Measurements from ENCODE around the gene PRKCE.

Gene PRKCE

GRCh38 chr2:46042207-46042637, 390.7 kb downstream of the PRKCE start:
- no peaks in the 10 kb centered on the region for H3K9me3 Mint-ChIP-seq
- H3K27me3 Mint-ChIP-seq (ENCODE audit: low read depth): no peaks in the 10 kb centered on the region
- H3K36me3 Mint-ChIP-seq (ENCODE audit: low read depth): no peaks in the 10 kb centered on the region
- H3K4me3 Mint-ChIP-seq: no peak overlapping the region
- H3K27ac Mint-ChIP-seq: peak overlapping the region; percentile 53 to 91 (median 66)
- H3K4me1 Mint-ChIP-seq: peaks cover 47% of the 10 kb centered on the region
- TF ChIP-seq, protein P1, sequence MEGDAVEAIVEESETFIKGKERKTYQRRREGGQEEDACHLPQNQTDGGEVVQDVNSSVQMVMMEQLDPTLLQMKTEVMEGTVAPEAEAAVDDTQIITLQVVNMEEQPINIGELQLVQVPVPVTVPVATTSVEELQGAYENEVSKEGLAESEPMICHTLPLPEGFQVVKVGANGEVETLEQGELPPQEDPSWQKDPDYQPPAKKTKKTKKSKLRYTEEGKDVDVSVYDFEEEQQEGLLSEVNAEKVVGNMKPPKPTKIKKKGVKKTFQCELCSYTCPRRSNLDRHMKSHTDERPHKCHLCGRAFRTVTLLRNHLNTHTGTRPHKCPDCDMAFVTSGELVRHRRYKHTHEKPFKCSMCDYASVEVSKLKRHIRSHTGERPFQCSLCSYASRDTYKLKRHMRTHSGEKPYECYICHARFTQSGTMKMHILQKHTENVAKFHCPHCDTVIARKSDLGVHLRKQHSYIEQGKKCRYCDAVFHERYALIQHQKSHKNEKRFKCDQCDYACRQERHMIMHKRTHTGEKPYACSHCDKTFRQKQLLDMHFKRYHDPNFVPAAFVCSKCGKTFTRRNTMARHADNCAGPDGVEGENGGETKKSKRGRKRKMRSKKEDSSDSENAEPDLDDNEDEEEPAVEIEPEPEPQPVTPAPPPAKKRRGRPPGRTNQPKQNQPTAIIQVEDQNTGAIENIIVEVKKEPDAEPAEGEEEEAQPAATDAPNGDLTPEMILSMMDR (IDR thresholded peaks at IDR 0.05; ENCODE audit: unreplicated experiment in 3 of 3): no peak

- Mint-ChIP-seq H3K4me1 (peaks cover 47% of the 10 kb centered on the region), H3K9me3 (no peaks in the 10 kb centered on the region), H3K4me3 (no peak overlapping the region), H3K36me3 (ENCODE audit: low read depth) (no peaks in the 10 kb centered on the region), H3K27ac (peak overlapping the region in 2 of 3 experiments; percentile 68 to 91), H3K27me3 (ENCODE audit: low read depth) (no peaks in the 10 kb centered on the region)
- TF ChIP-seq, protein P1 (IDR thresholded peaks at IDR 0.05; ENCODE audit: unreplicated experiment in 3 of 3): no peak
These were observed 391.2 kb downstream of the PRKCE start for GRCh38 chr2:46042711-46043110.

DNA sequence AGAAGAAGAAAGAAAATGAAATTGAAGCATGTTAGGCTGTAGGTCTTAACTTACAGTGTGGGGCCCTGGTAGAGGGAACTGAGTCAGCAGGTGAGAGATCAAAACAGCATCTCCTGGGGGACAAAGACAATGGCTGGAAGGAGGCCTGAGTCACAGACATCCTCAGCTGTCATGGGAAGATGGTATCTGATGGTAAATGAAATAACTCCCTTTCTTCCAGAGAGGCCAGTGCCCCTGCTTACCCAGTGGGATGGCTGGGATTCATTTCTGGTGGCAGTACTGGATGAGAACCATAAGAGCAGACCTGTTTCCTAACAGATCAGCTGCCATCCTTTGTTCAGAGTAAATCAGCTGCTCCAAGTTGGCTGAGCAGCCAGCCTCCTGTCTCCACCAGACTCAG, 394.4 kb downstream of the PRKCE start:
- no peak overlapping the region for H3K4me3 Mint-ChIP-seq
- no peaks in the 10 kb centered on the region for H3K27me3 Mint-ChIP-seq (ENCODE audit: low read depth)
- peaks cover 43% of the 10 kb centered on the region for H3K4me1 Mint-ChIP-seq
- TF ChIP-seq, protein P1 (IDR thresholded peaks at IDR 0.05; ENCODE audit: unreplicated experiment in 3 of 3): no peak
- no peaks in the 10 kb centered on the region for H3K36me3 Mint-ChIP-seq (ENCODE audit: low read depth)
- peak overlapping the region in 1 of 3 experiments; percentile 59 for H3K27ac Mint-ChIP-seq
- H3K9me3 Mint-ChIP-seq: no peaks in the 10 kb centered on the region

DNA sequence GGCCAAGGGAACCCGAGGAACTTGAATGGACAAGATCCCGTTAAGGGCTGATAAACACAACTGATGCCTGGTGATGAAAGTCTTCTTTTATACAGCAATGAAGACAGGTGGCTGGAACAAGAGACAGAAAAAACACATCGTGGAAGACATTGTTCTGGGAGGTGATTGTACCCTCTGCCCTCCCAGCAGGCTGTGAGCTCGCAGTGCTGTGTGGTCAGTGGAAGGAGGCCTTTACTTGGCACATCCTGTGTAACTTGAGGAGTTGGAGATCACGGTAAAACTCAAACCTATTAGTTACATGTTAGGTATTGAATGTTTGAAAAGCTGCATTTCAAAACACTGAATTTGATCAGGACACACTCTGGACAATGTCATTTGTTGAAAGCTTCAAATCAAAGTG, 395.8 kb downstream of the PRKCE start:
- TF ChIP-seq, protein P1 (IDR thresholded peaks at IDR 0.05; ENCODE audit: unreplicated experiment in 3 of 3): no peak
- Mint-ChIP-seq H3K27me3 (ENCODE audit: low read depth) (no peaks in the 10 kb centered on the region), H3K36me3 (ENCODE audit: low read depth) (peaks cover 6% of the 10 kb centered on the region), H3K4me1 (peaks cover 30% of the 10 kb centered on the region), H3K9me3 (peaks cover 3% of the 10 kb centered on the region), H3K4me3 (no peak overlapping the region), H3K27ac (peak overlapping the region in 1 of 3 experiments; percentile 68)

DNA sequence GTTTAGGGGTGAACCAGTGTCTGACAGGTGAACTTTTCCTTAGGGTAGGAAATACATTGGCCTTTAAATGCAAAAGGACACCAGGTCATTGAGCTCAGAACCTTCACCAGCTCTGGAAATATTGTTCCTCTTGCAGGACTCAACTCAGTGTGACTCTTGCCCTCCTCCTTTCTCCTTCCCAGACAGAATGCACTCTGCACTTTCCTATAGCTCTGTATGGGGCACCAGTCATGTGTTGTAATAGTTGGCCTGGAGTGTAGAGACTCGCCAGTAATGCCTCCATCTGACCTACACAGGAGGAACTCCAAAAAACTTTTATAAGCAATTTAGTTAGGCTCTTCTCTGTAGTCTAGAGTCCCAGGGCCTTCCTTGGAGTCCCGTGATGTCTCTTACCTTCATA, 397.2 kb downstream of the PRKCE start:
- Mint-ChIP-seq H3K9me3 (peaks cover 8% of the 10 kb centered on the region), H3K4me3 (no peak overlapping the region), H3K27me3 (ENCODE audit: low read depth) (no peaks in the 10 kb centered on the region)

DNA sequence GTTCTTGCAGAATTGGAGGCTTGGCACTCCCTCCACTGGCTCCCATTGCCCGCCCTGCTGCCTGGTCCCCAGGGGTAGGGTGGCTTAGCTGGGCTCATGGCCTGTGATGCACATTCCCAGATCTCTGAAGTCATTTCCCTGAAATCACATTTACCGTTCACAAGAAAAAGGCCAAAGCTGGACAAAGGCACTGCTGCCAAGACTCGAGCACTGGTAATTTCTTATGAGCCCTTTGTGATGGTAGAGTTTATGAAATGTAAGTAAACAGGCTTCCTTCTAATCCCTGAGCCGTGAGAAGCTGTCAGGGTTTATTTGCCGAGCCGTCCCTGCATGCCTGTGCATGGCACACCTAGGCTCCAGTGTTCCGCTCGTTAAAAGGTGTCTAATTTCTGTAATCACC, 398.6 kb downstream of the PRKCE start:
- H3K4me1 Mint-ChIP-seq: peaks cover 11% of the 10 kb centered on the region
- no peak overlapping the region for H3K4me3 Mint-ChIP-seq
- no peak overlapping the region for H3K27ac Mint-ChIP-seq
- peaks cover 15% of the 10 kb centered on the region for H3K9me3 Mint-ChIP-seq
- H3K36me3 Mint-ChIP-seq (ENCODE audit: low read depth): peaks cover 13% of the 10 kb centered on the region
- H3K27me3 Mint-ChIP-seq (ENCODE audit: low read depth): no peaks in the 10 kb centered on the region
- TF ChIP-seq, protein P1 (IDR thresholded peaks at IDR 0.05; ENCODE audit: unreplicated experiment in 3 of 3): no peak

More for the DNA sequence above, 397.2 kb downstream of the PRKCE start:
- H3K4me1 Mint-ChIP-seq: peaks cover 18% of the 10 kb centered on the region
- TF ChIP-seq, protein P1 (IDR thresholded peaks at IDR 0.05; ENCODE audit: unreplicated experiment in 3 of 3): no peak
- H3K27ac Mint-ChIP-seq: no peak overlapping the region
- H3K36me3 Mint-ChIP-seq (ENCODE audit: low read depth): peaks cover 13% of the 10 kb centered on the region

All from nephron (organoid).